Keratinocyte (primary cell): ENCODE results near the gene BHLHE23. TPM values are rescaled to one million over a fixed set of nuclear protein-coding genes. Genes with fewer than 3 reads are reported as not detected.

Source experiments
- DNase-seq: peaks from one replicate; pipeline ENCODE4 v3.0.0-alpha.2; 2011; ENCODE audit warnings: low read depth, missing footprints, low spot score
- FAIRE-seq: peaks from 2 replicates; lab custom pipeline; 2011; peaks lifted over from hg19 to GRCh38; lab: Jason Lieb, UNC
- H2AFZ ChIP-seq: 2 replicates; pipeline ENCODE4 v1.6.0; 2012; ENCODE audit warnings: low read length, control low read depth, inconsistent platforms; ENCODE audit not compliant: control insufficient read depth
- H3K27ac ChIP-seq: 2 replicates; pipeline ENCODE4 v1.5.1; 2011; ENCODE audit warnings: low read length; ENCODE audit not compliant: control insufficient read depth, insufficient read depth
- H3K27me3 ChIP-seq: 3 replicates; pipeline ENCODE4 v1.6.0; 2011; ENCODE audit warnings: low read length; ENCODE audit not compliant: control insufficient read depth, insufficient read depth; ENCODE audit errors: extremely low read depth
- H3K36me3 ChIP-seq, 2 experiments: 2 replicates in 1 of 2; 3 replicates in 1 of 2; pipeline ENCODE4 v1.5.1; 2011; ENCODE audit warnings: low read length in 2 of 2, mild to moderate bottlenecking in 1 of 2; ENCODE audit not compliant: control insufficient read depth in 2 of 2, insufficient read depth in 2 of 2; ENCODE audit errors: extremely low read depth in 1 of 2
- H3K4me1 ChIP-seq: 3 replicates; pipeline ENCODE4 v1.5.1; 2011; ENCODE audit warnings: low read length; ENCODE audit not compliant: control insufficient read depth, insufficient read depth; ENCODE audit errors: extremely low read depth
- H3K4me2 ChIP-seq: 3 replicates; pipeline ENCODE4 v1.6.0; 2011; ENCODE audit warnings: low read depth, low read length; ENCODE audit not compliant: control insufficient read depth, insufficient read depth; ENCODE audit errors: extremely low read depth
- H3K4me3 ChIP-seq, 3 experiments: fragments of 200-600 bp in 1 of 3; sonication (generic) in 1 of 3; 2 replicates in 2 of 3; 3 replicates in 1 of 3; pipeline ENCODE4 v1.5.1; 2011 to 2016; ENCODE audit warnings: low read length in 3 of 3, mild to moderate bottlenecking in 3 of 3, control low read depth in 2 of 3, inconsistent platforms in 1 of 3, low read depth in 1 of 3, mixed read lengths in 1 of 3, mixed run types in 1 of 3, moderate library complexity in 1 of 3; ENCODE audit not compliant: control insufficient read depth in 2 of 3, insufficient read depth in 2 of 3; ENCODE audit errors: extremely low read depth in 1 of 3
- H3K79me2 ChIP-seq: 2 replicates; pipeline ENCODE4 v1.6.0; 2012; ENCODE audit warnings: low read length; ENCODE audit not compliant: control insufficient read depth, insufficient read depth
- H3K9ac ChIP-seq: 3 replicates; pipeline ENCODE4 v1.6.0; 2011; ENCODE audit warnings: low read length; ENCODE audit not compliant: control insufficient read depth, insufficient read depth; ENCODE audit errors: extremely low read depth
- H3K9me1 ChIP-seq: 3 replicates; pipeline ENCODE4 v1.6.0; 2011; ENCODE audit warnings: low read length; ENCODE audit not compliant: control insufficient read depth, insufficient read depth; ENCODE audit errors: extremely low read depth
- H3K9me3 ChIP-seq: 2 replicates; pipeline ENCODE4 v1.5.1; 2012; ENCODE audit warnings: low read depth, low read length; ENCODE audit not compliant: control insufficient read depth
- H4K20me1 ChIP-seq: 3 replicates; pipeline ENCODE4 v1.6.0; 2011; ENCODE audit warnings: low read length; ENCODE audit not compliant: control insufficient read depth, insufficient read depth; ENCODE audit errors: extremely low read depth
- CTCF ChIP-seq, 3 experiments: IDR thresholded peaks in 1 of 3; conservative IDR thresholded peaks in 1 of 3; optimal IDR thresholded peaks in 1 of 3; 2 replicates in 2 of 3; 3 replicates in 1 of 3; pipeline versions ENCODE3 to v1.5.1; 2011; ENCODE audit warnings: low read length in 3 of 3, mild to moderate bottlenecking in 3 of 3, moderate library complexity in 2 of 3, control low read depth in 1 of 3, inconsistent platforms in 1 of 3; ENCODE audit not compliant: insufficient read depth in 2 of 3; ENCODE audit errors: extremely low read depth in 1 of 3
- EZH2 ChIP-seq: IDR thresholded peaks from one replicate; pipeline ENCODE4 v1.6.1; 2012; ENCODE audit warnings: inconsistent platforms, mild to moderate bottlenecking, low read length, moderate library complexity
- dilution Hi-C: fragments of 300-500 bp; cut with MboI; formaldehyde crosslinking; loops from one replicate; pipeline ENCODE4 v1.7.0; 2020; ENCODE audit warnings: low sequenced_read_pairs; ENCODE audit not compliant: extremely low pct_ligation_motif_present
- polyA plus RNA-seq, 5 experiments: library from polyadenylated mRNA; depleted of rRNA in 3 of 5; stranded (reverse) in 3 of 5; stranded (forward) in 1 of 5; unstranded in 1 of 5; fragments of >200 nt; gene quantifications; 1 replicate in 1 of 5; 2 replicates in 3 of 5; 3 replicates in 1 of 5; pipeline versions ENCODE4 v1.2.1 to v1.2.3, GENCODE V29; 2011 to 2012; ENCODE audit warnings: missing spikeins in 2 of 5, low read depth in 1 of 5, low replicate concordance in 1 of 5

Gene BHLHE23
- polyA plus RNA-seq, 1 donor (not counting 4 experiments of a cell fraction or from before 2014, with no cell fraction given), result not detected

- Histone ChIP-seq H3K4me2 (no peak overlapping the region), H3K4me1 (peaks cover 2% of the 10 kb centered on the region), H4K20me1 (no peaks in the 10 kb centered on the region), H3K4me3 (no peak overlapping the region), H2AFZ (no peak overlapping the region), H3K27me3 (peaks cover 30% of the 10 kb centered on the region), H3K27ac (no peak overlapping the region), H3K9me3 (no peaks in the 10 kb centered on the region), H3K9me1 (no peaks in the 10 kb centered on the region), H3K9ac (no peak overlapping the region), H3K36me3 (no peaks in the 10 kb centered on the region), H3K79me2 (no peaks in the 10 kb centered on the region)
- DNase-seq (no peak), FAIRE-seq (no peak)
- dilution Hi-C loops, result no loop called here
- TF ChIP-seq CTCF (optimal IDR thresholded peaks at IDR 0.05 in 1 of 3, IDR thresholded peaks at IDR 0.05 in 1 of 3, conservative IDR thresholded peaks at IDR 0.05 in 1 of 3; ENCODE audit: extremely low read depth in 1 of 3, insufficient read depth in 2 of 3, low read length in 3 of 3) (no peak), EZH2 (no peak)
Measured at GRCh38 chr20:62958388-62959100, 48.2 kb downstream of the BHLHE23 start.

GRCh38 chr20:62957136-62958117 lies 49.3 kb downstream of the BHLHE23 start:
- no peak overlapping the region for H3K4me2 ChIP-seq
- H3K9me1 ChIP-seq, result no peaks in the 10 kb centered on the region
- H4K20me1 ChIP-seq, result no peaks in the 10 kb centered on the region
- H3K4me3 ChIP-seq, result no peak overlapping the region
- no peak overlapping the region for H3K27ac ChIP-seq
- H3K79me2 ChIP-seq, result no peaks in the 10 kb centered on the region
- no peaks in the 10 kb centered on the region for H3K9me3 ChIP-seq
- dilution Hi-C loops, result no loop called here
- H3K9ac ChIP-seq, result no peak overlapping the region
- DNase-seq (no peak), FAIRE-seq (no peak)
- no peaks in the 10 kb centered on the region for H3K36me3 ChIP-seq
- TF ChIP-seq EZH2 (no peak), CTCF (optimal IDR thresholded peaks at IDR 0.05 in 1 of 3, IDR thresholded peaks at IDR 0.05 in 1 of 3, conservative IDR thresholded peaks at IDR 0.05 in 1 of 3; ENCODE audit: extremely low read depth in 1 of 3, insufficient read depth in 2 of 3, low read length in 3 of 3) (no peak)
- no peak overlapping the region for H2AFZ ChIP-seq
- H3K27me3 ChIP-seq, result peaks cover 24% of the 10 kb centered on the region
- H3K4me1 ChIP-seq, result peaks cover 3% of the 10 kb centered on the region
